Esophagus mucosa (tissue), 1 donor: ENCODE results near the gene FADS3. TPM values are rescaled to one million over a fixed set of nuclear protein-coding genes. Genes with fewer than 3 reads are reported as not detected.
A peak's percentile ranks its signal among the peaks of the same experiment; 100 is the strongest.

ENCODE experiments used
- ATAC-seq: fragments of 200-7000 bp; cut with Tn5 transposase; one replicate; pipeline ENCODE4 v1.9.1; 2020
- total RNA-seq: library from RNA; stranded (reverse); gene quantifications from one replicate; pipeline ENCODE4 v1.2.4, GENCODE V29; 2023
- donor health status: DM: yes; HTN: yes; CAD: no.

Gene FADS3
- total RNA-seq, 1 donor from 2014 or later: 3.0 TPM

GRCh38 chr11:61854966-61855714 lies 36.2 kb downstream of the FADS3 start:
- no peak for ATAC-seq

GRCh38 chr11:61854206-61854895 lies 37.0 kb downstream of the FADS3 start:
- ATAC-seq: no peak

- ATAC-seq: no peak
These were observed 37.6 kb downstream of the FADS3 start for GRCh38 chr11:61853698-61854169.

GRCh38 chr11:61851900-61852295 lies 39.4 kb downstream of the FADS3 start:
- ATAC-seq: no peak

GRCh38 chr11:61851113-61851899 lies 40.0 kb downstream of the FADS3 start:
- ATAC-seq: no peak

GRCh38 chr11:61850687-61851086 lies 40.7 kb downstream of the FADS3 start:
- no peak for ATAC-seq

GRCh38 chr11:61848631-61849030 lies 42.7 kb downstream of the FADS3 start:
- no peak for ATAC-seq

- no peak for ATAC-seq
These were observed 43.3 kb downstream of the FADS3 start for GRCh38 chr11:61847914-61848581.

GRCh38 chr11:61846362-61847020 lies 44.9 kb downstream of the FADS3 start:
- ATAC-seq: no peak

GRCh38 chr11:61844909-61845565 lies 46.3 kb downstream of the FADS3 start:
- ATAC-seq: no peak

GRCh38 chr11:61842528-61842820 lies 48.9 kb downstream of the FADS3 start:
- no peak for ATAC-seq

GRCh38 chr11:61841636-61842527 lies 49.5 kb downstream of the FADS3 start:
- no peak for ATAC-seq

GRCh38 chr11:61840371-61840770 lies 51.0 kb downstream of the FADS3 start:
- ATAC-seq: no peak

GRCh38 chr11:61839742-61840141 lies 51.6 kb downstream of the FADS3 start:
- no peak for ATAC-seq

- ATAC-seq: no peak
These were observed 52.4 kb downstream of the FADS3 start for GRCh38 chr11:61838921-61839320.

GRCh38 chr11:61838501-61838900 lies 52.8 kb downstream of the FADS3 start:
- no peak for ATAC-seq

GRCh38 chr11:61837411-61838005 lies 53.8 kb downstream of the FADS3 start:
- ATAC-seq: no peak

- ATAC-seq: no peak
These were observed 55.2 kb downstream of the FADS3 start for GRCh38 chr11:61836193-61836592.

GRCh38 chr11:61834278-61835048 lies 56.9 kb downstream of the FADS3 start:
- peak; percentile 43 for ATAC-seq

- ATAC-seq: no peak
These were observed 57.4 kb downstream of the FADS3 start for GRCh38 chr11:61833926-61834277.
